ENCODE data around the gene ADAMTSL3.

DNA sequence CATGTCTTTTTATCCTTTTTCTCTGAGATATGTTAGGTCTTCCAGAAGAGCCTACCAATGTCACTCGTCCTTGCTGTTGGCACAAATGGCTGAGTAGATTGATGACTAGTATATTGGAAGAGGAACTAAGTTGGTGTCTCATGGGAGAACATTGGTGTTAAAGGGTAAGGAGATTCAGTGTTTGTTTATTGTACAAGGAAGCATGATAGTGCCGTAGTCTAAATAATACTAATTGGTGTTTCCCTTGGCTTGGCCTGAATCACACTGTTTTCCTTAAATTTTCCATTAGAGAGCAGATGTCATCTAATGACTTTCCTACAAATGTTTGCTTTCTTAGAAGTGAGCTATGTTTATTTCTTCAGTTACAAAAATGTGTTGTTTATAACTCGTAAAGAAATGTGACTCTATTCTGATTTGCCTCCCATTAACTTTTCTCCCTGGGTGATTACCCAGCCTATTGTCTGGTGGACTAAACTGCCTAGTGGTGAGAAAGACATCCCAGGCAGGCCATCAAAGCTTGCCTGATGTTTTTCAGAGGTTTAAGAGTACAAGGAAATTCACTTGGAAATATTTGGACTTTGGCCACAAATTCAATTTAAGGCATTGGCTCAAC, 28.7 kb downstream of the ADAMTSL3 start:
- TF ChIP-seq, protein P1, sequence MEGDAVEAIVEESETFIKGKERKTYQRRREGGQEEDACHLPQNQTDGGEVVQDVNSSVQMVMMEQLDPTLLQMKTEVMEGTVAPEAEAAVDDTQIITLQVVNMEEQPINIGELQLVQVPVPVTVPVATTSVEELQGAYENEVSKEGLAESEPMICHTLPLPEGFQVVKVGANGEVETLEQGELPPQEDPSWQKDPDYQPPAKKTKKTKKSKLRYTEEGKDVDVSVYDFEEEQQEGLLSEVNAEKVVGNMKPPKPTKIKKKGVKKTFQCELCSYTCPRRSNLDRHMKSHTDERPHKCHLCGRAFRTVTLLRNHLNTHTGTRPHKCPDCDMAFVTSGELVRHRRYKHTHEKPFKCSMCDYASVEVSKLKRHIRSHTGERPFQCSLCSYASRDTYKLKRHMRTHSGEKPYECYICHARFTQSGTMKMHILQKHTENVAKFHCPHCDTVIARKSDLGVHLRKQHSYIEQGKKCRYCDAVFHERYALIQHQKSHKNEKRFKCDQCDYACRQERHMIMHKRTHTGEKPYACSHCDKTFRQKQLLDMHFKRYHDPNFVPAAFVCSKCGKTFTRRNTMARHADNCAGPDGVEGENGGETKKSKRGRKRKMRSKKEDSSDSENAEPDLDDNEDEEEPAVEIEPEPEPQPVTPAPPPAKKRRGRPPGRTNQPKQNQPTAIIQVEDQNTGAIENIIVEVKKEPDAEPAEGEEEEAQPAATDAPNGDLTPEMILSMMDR (conservative IDR thresholded peaks at IDR 0.05; ENCODE audit: low read depth, low read length) = no peak
- no peak for TF ChIP-seq RAD21 (IDR thresholded peaks at IDR 0.05; ENCODE audit: low read length)
- TF ChIP-seq CHD1 (IDR thresholded peaks at IDR 0.05; ENCODE audit: low read depth, low read length) = no peak
- no peak for TF ChIP-seq SMC3 (IDR thresholded peaks at IDR 0.05; ENCODE audit: low read depth, low read length)
- no peak for TF ChIP-seq POLR2A (IDR thresholded peaks at IDR 0.05; ENCODE audit: low read depth, low read length)
- no peak for TF ChIP-seq RCOR1 (IDR thresholded peaks at IDR 0.05; ENCODE audit: insufficient replicate concordance, low read length)
